Activated naive CD4-positive, alpha-beta T cell treated with anti-CD3 and anti-CD28 coated beads for 36 hours (primary cell): ENCODE measurements around the gene MT1E. TPM values are rescaled to one million over a fixed set of nuclear protein-coding genes. Genes with fewer than 3 reads are reported as not detected.
"Not testable (repeated sequence)": the region's sequence is repeated elsewhere in the genome, so short reads cannot be mapped to it uniquely, and the experiment has no call there.

Source experiments
- CTCF ChIA-PET: fragments of 350-600 bp; sonication (Branson Sonifier 250); formaldehyde crosslinking; loops from one replicate; lab custom pipeline; 2021; ENCODE audit warnings: antibody characterized with exemption; lab: Charles Lee
- DNase-seq: peaks from one replicate; pipeline ENCODE4 v3.0.0-alpha.2; 2020
- H3K27ac Mint-ChIP-seq: one replicate; pipeline ENCODE4 v1.8.0; 2021; ENCODE audit warnings: mild to moderate bottlenecking, mixed read lengths
- H3K27me3 Mint-ChIP-seq: one replicate; pipeline ENCODE4 v1.8.0; 2021; ENCODE audit warnings: low read depth, mixed read lengths
- H3K36me3 Mint-ChIP-seq: one replicate; pipeline ENCODE4 v1.8.0; 2021; ENCODE audit warnings: low read depth, mixed read lengths
- H3K4me1 Mint-ChIP-seq: one replicate; pipeline ENCODE4 v1.8.0; 2021; ENCODE audit warnings: low read depth, mixed read lengths
- H3K4me3 Mint-ChIP-seq: one replicate; pipeline ENCODE4 v1.8.0; 2021; ENCODE audit warnings: mild to moderate bottlenecking, moderate library complexity, mixed read lengths
- H3K9me3 Mint-ChIP-seq: one replicate; pipeline ENCODE4 v1.8.0; 2021; ENCODE audit warnings: mixed read lengths
- intact Hi-C: fragments of 100-400 bp; cut with micrococcal nuclease; formaldehyde crosslinking; loops from one replicate; pipeline ENCODE4 v1.15.1; 2023
- total RNA-seq, 2 experiments: library from RNA; stranded (reverse); gene quantifications; one replicate each; pipeline ENCODE4 v1.2.3, GENCODE V29; 2021

Gene MT1E
- total RNA-seq, 2 experiments from 2014 or later = 12.2 to 12.4 TPM

DNA sequence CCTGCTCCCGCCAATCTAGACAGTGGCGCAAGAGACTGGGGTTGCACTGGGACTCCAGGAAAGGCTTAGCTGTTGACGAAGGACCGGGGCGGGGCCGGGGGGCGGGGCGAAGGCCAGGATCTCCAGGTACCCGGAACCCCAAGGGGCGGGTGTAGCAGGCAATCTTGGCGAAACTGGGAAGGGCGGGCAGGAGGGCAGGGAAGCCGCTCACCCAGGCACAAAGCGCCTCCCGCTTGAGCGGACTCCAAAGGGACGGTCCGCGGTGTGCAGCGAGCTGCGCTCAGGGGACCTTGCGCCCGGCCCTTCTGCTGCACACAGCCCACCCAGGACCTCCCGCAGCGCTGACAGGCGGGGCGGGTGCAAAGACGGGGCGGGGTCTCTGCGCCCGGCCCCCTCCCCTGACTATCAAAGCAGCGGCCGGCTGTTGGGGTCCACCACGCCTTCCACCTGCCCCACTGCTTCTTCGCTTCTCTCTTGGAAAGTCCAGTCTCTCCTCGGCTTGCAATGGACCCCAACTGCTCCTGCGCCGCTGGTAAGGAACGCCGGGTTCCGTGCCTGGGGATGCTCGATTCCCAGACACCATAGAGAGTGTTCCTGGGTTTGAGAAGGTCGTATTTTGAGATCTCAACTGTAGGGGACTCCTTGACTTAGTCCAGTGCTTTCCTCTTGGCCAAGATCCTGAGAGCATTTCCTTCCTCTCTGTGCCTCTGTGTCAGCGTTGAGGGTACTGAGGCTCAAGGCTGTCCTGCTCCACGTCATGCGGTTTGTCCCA is 32.2 kb downstream of the MT1E start, which contains the start of gene MT1F:
TSS of gene MT1F (plus strand) at position 405 of the 772 bp plus-strand sequence. CDS start at position 505, 100 bp downstream.
- CTCF ChIA-PET = interaction anchor here (0.9 kb wide), 1 partner anchor 44 kb away, joined by 5 read pairs; no protein-coding TSS in a partner anchor

DNA sequence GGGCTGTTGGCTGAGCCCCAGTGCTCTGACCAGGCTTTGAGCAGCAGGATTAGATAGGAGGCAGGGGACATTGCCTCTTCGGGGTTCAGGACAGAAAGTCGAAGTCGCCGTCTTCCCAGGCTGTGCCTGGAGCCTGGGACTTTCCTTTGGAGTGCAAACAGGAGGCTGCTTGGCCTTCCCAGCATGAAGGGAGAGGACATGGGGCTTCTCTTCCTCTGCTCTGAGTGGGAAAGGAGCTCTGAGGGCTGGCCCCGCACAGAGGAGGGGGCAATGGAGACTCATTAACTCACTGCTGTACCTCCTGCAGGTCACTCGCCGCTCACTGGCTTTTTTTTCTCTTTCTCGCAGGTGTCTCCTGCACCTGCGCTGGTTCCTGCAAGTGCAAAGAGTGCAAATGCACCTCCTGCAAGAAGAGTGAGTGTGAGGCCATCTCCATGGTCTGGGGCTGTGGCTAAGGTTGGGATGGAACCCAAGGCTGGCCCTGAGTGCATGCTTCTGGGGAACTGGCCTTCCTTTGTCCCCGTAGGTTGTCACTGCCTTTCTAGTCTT is 32.8 kb downstream of the MT1E start:
- no peak for DNase-seq
- H3K4me1 Mint-ChIP-seq = peaks cover 20% of the 10 kb centered on the region
- H3K27ac Mint-ChIP-seq = no peak overlapping the region
- CTCF ChIA-PET = interaction anchor here (0.9 kb wide), 1 partner anchor 43 kb away, joined by 5 read pairs; no protein-coding TSS in a partner anchor
- intact Hi-C loops = loop anchor here (5.0 kb wide), 1 partner anchor 44 kb away; no protein-coding TSS in a partner anchor
- no peaks in the 10 kb centered on the region for H3K9me3 Mint-ChIP-seq
- H3K27me3 Mint-ChIP-seq = no peaks in the 10 kb centered on the region
- no peaks in the 10 kb centered on the region for H3K36me3 Mint-ChIP-seq
- peak overlapping the region; percentile 91 for H3K4me3 Mint-ChIP-seq

More for the DNA sequence above, 32.2 kb downstream of the MT1E start, which contains the start of gene MT1F:
- Mint-ChIP-seq H3K9me3 (no peaks in the 10 kb centered on the region), H3K27me3 (no peaks in the 10 kb centered on the region), H3K4me3 (peak within 1 kb of the TSS; percentile 91), H3K4me1 (peaks cover 18% of the 10 kb centered on the region), H3K36me3 (no peaks in the 10 kb centered on the region), H3K27ac (peak within 1 kb of the TSS; percentile 41)
- intact Hi-C loops = loop anchor here (1.0 to 5.0 kb wide), 4 partner anchors 14 to 49 kb away; partner anchors contain the start of genes MT1X and MT2A
- peak; percentile 83 for DNase-seq

DNA sequence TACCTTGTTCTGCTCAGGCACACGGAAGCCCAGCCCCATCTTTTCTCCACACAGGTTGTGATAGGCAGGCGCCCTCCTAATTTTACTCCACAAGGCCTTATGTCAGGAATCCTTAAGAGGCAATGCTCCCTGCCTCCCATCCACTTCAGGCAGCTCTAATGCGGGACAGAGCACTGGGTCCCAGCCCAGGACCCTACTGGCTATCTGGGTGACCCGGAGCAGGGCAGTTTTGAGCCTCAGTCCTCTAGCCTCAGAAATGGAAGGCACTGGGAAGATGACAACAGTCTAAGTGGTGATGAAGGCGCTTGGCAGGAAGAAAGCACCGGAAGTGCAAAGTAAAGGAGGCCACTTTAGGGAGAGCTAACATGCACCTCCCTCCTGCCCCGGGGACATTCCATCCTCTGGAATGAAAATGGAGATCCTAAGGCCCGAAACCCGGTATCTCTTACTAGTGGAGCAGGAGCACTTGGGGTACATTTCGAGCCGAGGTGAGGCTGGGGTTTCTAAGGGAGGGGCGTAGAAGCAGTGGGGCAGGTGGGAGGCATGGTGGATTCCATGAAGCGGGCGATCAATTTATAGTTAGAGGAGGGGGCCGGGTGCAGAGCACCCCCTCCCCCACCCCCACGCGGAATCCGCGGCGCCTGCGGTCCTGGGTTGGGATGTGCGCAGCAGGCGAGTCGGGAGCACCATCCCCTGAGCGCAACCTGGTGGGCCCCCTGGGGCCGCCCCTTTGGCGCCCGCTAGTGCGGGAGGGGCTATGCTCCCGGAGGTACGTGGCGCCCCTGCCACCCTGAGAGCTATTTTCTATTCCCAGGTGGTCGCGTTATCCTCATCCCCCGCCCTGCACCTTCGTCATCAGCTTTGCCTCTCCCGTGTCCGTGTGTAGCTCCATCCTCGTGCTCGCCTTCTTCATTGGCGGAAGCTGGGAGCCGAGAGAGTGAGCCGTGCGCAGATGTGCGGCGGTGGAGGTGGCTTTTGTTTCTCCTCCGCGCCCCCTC is 37.1 kb downstream of the MT1E start:
- Mint-ChIP-seq H3K36me3 (no peaks in the 10 kb centered on the region), H3K9me3 (no peaks in the 10 kb centered on the region), H3K27ac (peak overlapping the region; percentile 75), H3K27me3 (peaks cover 11% of the 10 kb centered on the region), H3K4me1 (peaks cover 18% of the 10 kb centered on the region), H3K4me3 (peak overlapping the region; percentile 80)
- CTCF ChIA-PET = interaction anchor here (0.6 to 1.9 kb wide), 7 partner anchors 19 to 194 kb away, joined by 3 to 13 read pairs (median 3); no protein-coding TSS in a partner anchor
- intact Hi-C loops = loop anchor here (1.0 kb wide), 1 partner anchor 20 kb away; the partner anchor contains the start of gene MT1X
- DNase-seq = peak; percentile 70

DNA sequence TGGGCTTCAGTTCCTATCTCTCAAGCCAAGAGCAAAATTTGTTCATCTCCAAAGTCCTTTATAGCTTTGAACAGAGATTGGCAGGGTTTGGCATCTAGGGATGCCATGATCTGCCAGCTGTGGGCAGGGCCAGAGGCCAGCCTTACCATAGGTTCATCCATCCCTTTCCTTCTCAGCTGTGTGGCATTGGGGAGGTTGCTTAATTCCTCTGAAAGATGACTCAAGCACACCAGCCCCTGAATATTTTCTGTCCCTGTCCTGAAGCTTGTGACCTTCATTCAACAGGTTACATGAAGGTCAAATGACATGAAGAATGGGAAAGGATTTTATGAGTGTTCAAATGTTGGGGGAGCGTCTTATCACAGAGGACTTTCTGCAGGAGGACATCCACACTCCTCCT is 38.9 kb downstream of the MT1E start:
- peaks cover 27% of the 10 kb centered on the region for H3K27me3 Mint-ChIP-seq
- no peaks in the 10 kb centered on the region for H3K9me3 Mint-ChIP-seq
- no peak overlapping the region for H3K27ac Mint-ChIP-seq
- H3K4me1 Mint-ChIP-seq = peaks cover 24% of the 10 kb centered on the region
- no peak overlapping the region for H3K4me3 Mint-ChIP-seq
- CTCF ChIA-PET = interaction anchor here (0.7 to 1.9 kb wide), 3 partner anchors 9 to 37 kb away, joined by 3 to 4 read pairs (median 4); no protein-coding TSS in a partner anchor
- no peaks in the 10 kb centered on the region for H3K36me3 Mint-ChIP-seq
- no peak for DNase-seq
- intact Hi-C loops = no loop called here

DNA sequence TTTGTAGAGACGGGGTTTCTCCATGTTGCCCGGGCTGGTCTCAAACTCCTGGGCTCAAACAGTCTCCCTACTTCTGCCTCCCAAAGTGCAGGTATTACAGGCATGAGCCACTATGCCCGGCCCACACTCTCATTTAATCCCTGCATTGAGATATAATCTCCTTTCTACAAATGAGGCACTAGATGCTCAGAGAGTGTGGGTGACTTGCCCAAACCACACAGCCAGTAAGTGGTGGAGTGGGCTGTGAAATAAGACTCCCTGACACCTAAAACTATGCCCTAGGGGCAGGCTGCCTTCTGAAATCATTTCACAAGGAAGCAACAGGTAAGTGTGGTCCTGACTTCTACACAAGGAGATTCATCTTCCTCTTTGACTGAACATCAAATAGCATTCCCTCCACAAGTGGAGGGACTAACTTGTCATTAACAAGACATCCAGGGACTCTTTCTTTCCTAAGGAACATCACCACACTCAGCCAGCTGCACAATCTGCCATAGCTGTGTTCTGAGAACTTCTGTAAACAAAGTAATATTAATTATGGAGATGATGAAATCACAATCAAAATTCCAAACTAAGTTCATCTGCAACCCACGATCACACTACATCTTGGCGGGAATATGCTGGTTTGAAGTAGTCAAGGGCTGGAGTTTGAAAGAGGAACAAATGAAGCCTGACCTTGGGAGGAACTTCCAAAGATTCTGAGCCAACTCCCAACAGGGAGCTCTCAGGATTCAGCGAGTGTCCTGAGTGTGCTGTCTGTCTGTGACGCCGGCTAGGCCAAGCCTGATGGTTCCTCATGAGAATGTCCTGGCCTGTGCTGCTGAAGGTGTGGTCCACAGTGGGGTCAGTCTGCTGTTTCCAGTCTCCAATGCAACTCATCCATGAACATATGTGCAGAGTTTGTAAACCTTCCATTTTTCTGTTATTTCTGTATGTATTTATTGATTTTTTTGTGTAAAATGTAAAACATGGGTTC is 40.0 kb downstream of the MT1E start:
- DNase-seq, CTCF ChIA-PET, H3K9me3 Mint-ChIP-seq, H3K27ac Mint-ChIP-seq, H3K4me3 Mint-ChIP-seq, intact Hi-C loops, H3K36me3 Mint-ChIP-seq: not testable (repeated sequence)
- peaks cover 36% of the 10 kb centered on the region for H3K27me3 Mint-ChIP-seq
- H3K4me1 Mint-ChIP-seq = peaks cover 28% of the 10 kb centered on the region

DNA sequence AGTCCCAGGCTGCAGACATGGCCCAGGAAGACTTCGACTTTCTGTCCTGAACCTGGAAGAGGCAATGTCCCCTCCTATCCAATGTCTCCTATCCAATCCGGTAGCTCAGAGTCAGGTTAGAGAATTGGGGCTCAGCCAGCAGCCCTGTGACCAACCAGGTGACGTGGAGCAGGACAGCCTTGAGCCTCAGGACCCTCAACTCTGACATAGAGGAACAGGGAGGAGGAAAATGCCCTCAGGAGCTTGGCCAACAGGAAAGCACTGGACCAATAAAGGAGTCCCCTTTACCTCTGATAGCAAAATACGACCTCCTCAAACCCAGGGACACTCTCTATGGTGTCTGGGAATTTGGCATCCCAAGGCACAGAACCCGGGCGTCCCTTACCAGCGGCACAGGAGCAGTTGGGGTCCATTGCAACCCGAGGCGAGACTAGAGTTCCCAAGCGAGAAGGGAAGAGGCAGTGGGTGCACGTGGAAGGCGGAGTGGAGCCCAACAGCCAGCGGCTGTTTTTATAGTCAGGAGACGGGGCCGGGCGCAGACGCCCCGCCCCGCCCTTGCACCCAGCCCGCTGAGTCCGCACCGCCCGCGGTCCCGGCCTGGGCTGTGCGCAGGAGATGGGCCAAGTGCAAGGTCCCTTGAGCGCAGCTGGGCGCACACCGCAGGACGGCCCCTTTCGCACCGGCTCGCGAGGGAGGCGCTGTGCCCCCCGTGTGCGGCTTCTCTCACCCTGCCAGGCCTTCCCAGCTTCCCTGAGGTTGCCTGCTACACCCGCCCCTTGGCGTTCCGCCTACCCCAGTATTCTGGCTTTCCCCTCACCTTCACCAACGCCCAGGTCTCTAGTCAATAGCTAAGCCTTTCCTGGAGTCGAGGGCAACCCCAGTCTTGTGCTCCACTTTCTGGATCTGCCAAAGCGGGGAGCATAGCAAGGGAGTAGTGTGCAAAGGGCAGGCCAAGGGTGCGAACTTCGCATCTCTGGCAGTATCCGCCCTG is 42.3 kb downstream of the MT1E start, which contains the start of gene MT1G:
TSS of gene MT1G (minus strand) at position 485 of the 991 bp plus-strand sequence. CDS start at position 413, 72 bp downstream.
- H3K36me3 Mint-ChIP-seq = no peaks in the 10 kb centered on the region
- no peaks in the 10 kb centered on the region for H3K9me3 Mint-ChIP-seq
- H3K4me1 Mint-ChIP-seq = peaks cover 21% of the 10 kb centered on the region
- CTCF ChIA-PET = interaction anchor here (0.9 kb wide), 1 partner anchor 34 kb away, joined by 3 read pairs; no protein-coding TSS in a partner anchor
- peak within 1 kb of the TSS; percentile 46 for H3K4me3 Mint-ChIP-seq
- peaks cover 44% of the 10 kb centered on the region for H3K27me3 Mint-ChIP-seq
- peak; percentile 40 for DNase-seq
- intact Hi-C loops = loop anchor here (1.0 kb wide), 2 partner anchors 8 to 14 kb away; partner anchors contain the start of gene MT1X
- no peak within 1 kb of the TSS for H3K27ac Mint-ChIP-seq

- no peak within 1 kb of the TSS for H3K4me3 Mint-ChIP-seq
- CTCF ChIA-PET = interaction anchor here (0.5 kb wide), 1 partner anchor 35 kb away, joined by 3 read pairs; no protein-coding TSS in a partner anchor
- DNase-seq = peak; percentile 37
- intact Hi-C loops = no loop called here
- H3K27ac Mint-ChIP-seq = no peak within 1 kb of the TSS
- H3K9me3 Mint-ChIP-seq = no peaks in the 10 kb centered on the region
- H3K36me3 Mint-ChIP-seq = no peaks in the 10 kb centered on the region
- peaks cover 19% of the 10 kb centered on the region for H3K4me1 Mint-ChIP-seq
- peaks cover 44% of the 10 kb centered on the region for H3K27me3 Mint-ChIP-seq
These were observed 43.6 kb downstream of the MT1E start, which contains the start of gene MT1H for GRCh38 chr16:56669005-56669839. Gene MT1H, plus strand, starts transcription at chr16:56669814. Its CDS starts 71 bp downstream, at chr16:56669885.

DNA sequence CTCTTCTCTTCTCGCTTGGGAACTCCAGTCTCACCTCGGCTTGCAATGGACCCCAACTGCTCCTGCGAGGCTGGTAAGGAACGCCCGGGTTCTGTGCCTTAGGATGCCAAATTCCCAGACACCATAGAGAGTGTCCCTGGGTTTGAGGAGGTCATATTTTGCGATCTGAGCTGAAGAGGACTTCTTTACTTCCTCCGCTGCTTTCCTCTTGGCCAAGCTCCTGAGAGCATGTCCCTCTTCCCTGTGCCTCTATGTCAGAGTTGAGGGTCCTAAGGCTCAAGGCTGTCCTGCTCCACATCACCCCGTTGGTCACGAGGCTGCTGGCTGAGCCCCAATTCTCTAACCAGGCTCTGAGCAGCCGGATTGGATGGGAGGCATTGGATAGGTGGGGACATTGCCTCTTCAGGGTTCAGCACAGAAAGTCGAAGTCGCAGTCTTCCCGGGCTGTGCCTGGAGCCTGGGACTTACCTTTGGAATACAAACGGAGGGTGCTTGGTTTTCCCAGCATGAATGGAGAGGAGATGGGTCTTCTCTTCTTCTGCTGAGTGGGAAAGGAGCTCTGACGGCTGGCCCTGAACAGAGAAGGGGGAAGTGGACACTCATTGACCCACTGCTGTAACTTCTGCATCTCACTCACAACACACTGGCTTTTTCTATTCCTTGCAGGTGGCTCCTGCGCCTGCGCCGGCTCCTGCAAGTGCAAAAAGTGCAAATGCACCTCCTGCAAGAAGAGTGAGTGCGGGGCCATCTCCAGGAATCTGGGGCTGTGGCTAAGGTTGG is 44.4 kb downstream of the MT1E start:
- H3K27me3 Mint-ChIP-seq = peaks cover 44% of the 10 kb centered on the region
- CTCF ChIA-PET = interaction anchor here (0.6 kb wide), 1 partner anchor 86 kb away, joined by 3 read pairs; no protein-coding TSS in a partner anchor
- intact Hi-C loops = no loop called here
- no peaks in the 10 kb centered on the region for H3K36me3 Mint-ChIP-seq
- H3K27ac Mint-ChIP-seq = no peak overlapping the region
- no peaks in the 10 kb centered on the region for H3K9me3 Mint-ChIP-seq
- H3K4me3 Mint-ChIP-seq = no peak overlapping the region
- peaks cover 20% of the 10 kb centered on the region for H3K4me1 Mint-ChIP-seq
- no peak for DNase-seq

DNA sequence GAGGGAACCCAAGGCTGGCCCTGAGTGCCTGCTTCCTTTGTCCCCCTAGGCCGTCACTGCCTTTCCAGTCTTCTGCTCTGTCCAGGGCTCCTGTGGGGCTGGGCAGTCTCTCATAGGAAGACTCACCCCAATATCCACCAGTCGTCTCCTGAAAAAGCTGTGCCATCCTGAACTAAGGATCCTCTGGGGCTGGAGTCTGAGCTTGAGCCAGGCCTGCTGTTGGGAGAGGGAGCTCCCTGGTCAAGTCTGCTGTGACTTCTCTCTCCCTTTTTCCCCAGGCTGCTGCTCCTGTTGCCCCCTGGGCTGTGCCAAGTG is 45.0 kb downstream of the MT1E start:
- Mint-ChIP-seq H3K9me3 (no peaks in the 10 kb centered on the region), H3K27ac (no peak overlapping the region), H3K4me1 (peaks cover 25% of the 10 kb centered on the region), H3K4me3 (no peak overlapping the region), H3K36me3 (no peaks in the 10 kb centered on the region), H3K27me3 (peaks cover 45% of the 10 kb centered on the region)
- DNase-seq = no peak
- intact Hi-C loops = no loop called here
- CTCF ChIA-PET = interaction anchor here (0.6 kb wide), 1 partner anchor 86 kb away, joined by 3 read pairs; no protein-coding TSS in a partner anchor
